ENCODE data around the gene DISC1.
"Not testable (repeated sequence)": the region's sequence is repeated elsewhere in the genome, so short reads cannot be mapped to it uniquely, and the experiment has no call there.

Gene DISC1

GRCh38 chr1:231964241-231964640, 337.7 kb downstream of the DISC1 start:
- Histone ChIP-seq H3K9ac (ENCODE audit: low read depth, low read length) (no peak overlapping the region), H3K9me3 (ENCODE audit: control insufficient read depth, insufficient read depth, low read length) (no peaks in the 10 kb centered on the region), H3K4me1 (ENCODE audit: control insufficient read depth, insufficient read depth, low read length) (no peaks in the 10 kb centered on the region), H3K27me3 (ENCODE audit: control insufficient read depth, insufficient read depth, low read length) (no peaks in the 10 kb centered on the region), H3K27ac (ENCODE audit: low read depth, low read length) (no peak overlapping the region), H3K36me3 (ENCODE audit: control insufficient read depth, insufficient read depth, low read length) (no peaks in the 10 kb centered on the region), H3K4me3 (ENCODE audit: low read depth, low read length) (no peak overlapping the region)

GRCh38 chr1:231964961-231965360, 338.4 kb downstream of the DISC1 start:
- Histone ChIP-seq H3K4me3 (ENCODE audit: low read depth, low read length) (no peak overlapping the region), H3K9ac (ENCODE audit: low read depth, low read length) (no peak overlapping the region), H3K9me3 (ENCODE audit: control insufficient read depth, insufficient read depth, low read length) (no peaks in the 10 kb centered on the region), H3K27ac (ENCODE audit: low read depth, low read length) (no peak overlapping the region), H3K36me3 (ENCODE audit: control insufficient read depth, insufficient read depth, low read length) (no peaks in the 10 kb centered on the region), H3K27me3 (ENCODE audit: control insufficient read depth, insufficient read depth, low read length) (no peaks in the 10 kb centered on the region), H3K4me1 (ENCODE audit: control insufficient read depth, insufficient read depth, low read length) (no peaks in the 10 kb centered on the region)

- no peaks in the 10 kb centered on the region for H3K9me3 ChIP-seq (ENCODE audit: control insufficient read depth, insufficient read depth, low read length)
These were observed 339.0 kb downstream of the DISC1 start for GRCh38 chr1:231965615-231966014.

GRCh38 chr1:231966983-231967382, 340.4 kb downstream of the DISC1 start:
- no peak overlapping the region for H3K9ac ChIP-seq (ENCODE audit: low read depth, low read length)
- H3K4me1 ChIP-seq (ENCODE audit: control insufficient read depth, insufficient read depth, low read length), result no peaks in the 10 kb centered on the region
- H3K9me3 ChIP-seq (ENCODE audit: control insufficient read depth, insufficient read depth, low read length), result no peaks in the 10 kb centered on the region
- H3K27me3 ChIP-seq (ENCODE audit: control insufficient read depth, insufficient read depth, low read length), result no peaks in the 10 kb centered on the region
- no peak overlapping the region for H3K27ac ChIP-seq (ENCODE audit: low read depth, low read length)
- no peak overlapping the region for H3K4me3 ChIP-seq (ENCODE audit: low read depth, low read length)
- H3K36me3 ChIP-seq (ENCODE audit: control insufficient read depth, insufficient read depth, low read length), result no peaks in the 10 kb centered on the region

More at GRCh38 chr1:231965615-231966014, 339.0 kb downstream of the DISC1 start:
- no peaks in the 10 kb centered on the region for H3K36me3 ChIP-seq (ENCODE audit: control insufficient read depth, insufficient read depth, low read length)
- H3K27ac ChIP-seq (ENCODE audit: low read depth, low read length), result no peak overlapping the region
- no peaks in the 10 kb centered on the region for H3K4me1 ChIP-seq (ENCODE audit: control insufficient read depth, insufficient read depth, low read length)
- no peak overlapping the region for H3K9ac ChIP-seq (ENCODE audit: low read depth, low read length)
- no peaks in the 10 kb centered on the region for H3K27me3 ChIP-seq (ENCODE audit: control insufficient read depth, insufficient read depth, low read length)
- no peak overlapping the region for H3K4me3 ChIP-seq (ENCODE audit: low read depth, low read length)

GRCh38 chr1:231969076-231969475, 342.5 kb downstream of the DISC1 start:
- H3K9ac ChIP-seq (ENCODE audit: low read depth, low read length), result no peak overlapping the region
- no peaks in the 10 kb centered on the region for H3K27me3 ChIP-seq (ENCODE audit: control insufficient read depth, insufficient read depth, low read length)
- H3K36me3 ChIP-seq (ENCODE audit: control insufficient read depth, insufficient read depth, low read length), result no peaks in the 10 kb centered on the region
- H3K9me3 ChIP-seq (ENCODE audit: control insufficient read depth, insufficient read depth, low read length), result no peaks in the 10 kb centered on the region
- H3K4me1 ChIP-seq (ENCODE audit: control insufficient read depth, insufficient read depth, low read length), result no peaks in the 10 kb centered on the region
- no peak overlapping the region for H3K4me3 ChIP-seq (ENCODE audit: low read depth, low read length)
- H3K27ac ChIP-seq (ENCODE audit: low read depth, low read length), result no peak overlapping the region

GRCh38 chr1:231969761-231970160, 343.2 kb downstream of the DISC1 start:
- H3K36me3 ChIP-seq (ENCODE audit: control insufficient read depth, insufficient read depth, low read length); H3K27me3 ChIP-seq (ENCODE audit: control insufficient read depth, insufficient read depth, low read length); H3K27ac ChIP-seq (ENCODE audit: low read depth, low read length); H3K4me3 ChIP-seq (ENCODE audit: low read depth, low read length); H3K9ac ChIP-seq (ENCODE audit: low read depth, low read length); H3K9me3 ChIP-seq (ENCODE audit: control insufficient read depth, insufficient read depth, low read length); H3K4me1 ChIP-seq (ENCODE audit: control insufficient read depth, insufficient read depth, low read length): not testable (repeated sequence)

- Histone ChIP-seq H3K27ac (ENCODE audit: low read depth, low read length) (no peak overlapping the region), H3K27me3 (ENCODE audit: control insufficient read depth, insufficient read depth, low read length) (no peaks in the 10 kb centered on the region), H3K4me3 (ENCODE audit: low read depth, low read length) (no peak overlapping the region), H3K4me1 (ENCODE audit: control insufficient read depth, insufficient read depth, low read length) (no peaks in the 10 kb centered on the region), H3K36me3 (ENCODE audit: control insufficient read depth, insufficient read depth, low read length) (no peaks in the 10 kb centered on the region), H3K9me3 (ENCODE audit: control insufficient read depth, insufficient read depth, low read length) (no peaks in the 10 kb centered on the region), H3K9ac (ENCODE audit: low read depth, low read length) (no peak overlapping the region)
These were observed 344.1 kb downstream of the DISC1 start for GRCh38 chr1:231970684-231971083.

GRCh38 chr1:231971397-231972110, 345.0 kb downstream of the DISC1 start:
- Histone ChIP-seq H3K36me3 (ENCODE audit: control insufficient read depth, insufficient read depth, low read length) (no peaks in the 10 kb centered on the region), H3K27ac (ENCODE audit: low read depth, low read length) (no peak overlapping the region), H3K9ac (ENCODE audit: low read depth, low read length) (no peak overlapping the region), H3K4me1 (ENCODE audit: control insufficient read depth, insufficient read depth, low read length) (no peaks in the 10 kb centered on the region), H3K27me3 (ENCODE audit: control insufficient read depth, insufficient read depth, low read length) (no peaks in the 10 kb centered on the region), H3K4me3 (ENCODE audit: low read depth, low read length) (no peak overlapping the region), H3K9me3 (ENCODE audit: control insufficient read depth, insufficient read depth, low read length) (no peaks in the 10 kb centered on the region)

GRCh38 chr1:231972111-231972445, 345.5 kb downstream of the DISC1 start:
- H3K4me3 ChIP-seq (ENCODE audit: low read depth, low read length), result no peak overlapping the region
- H3K27me3 ChIP-seq (ENCODE audit: control insufficient read depth, insufficient read depth, low read length), result no peaks in the 10 kb centered on the region
- H3K9ac ChIP-seq (ENCODE audit: low read depth, low read length), result no peak overlapping the region
- no peaks in the 10 kb centered on the region for H3K4me1 ChIP-seq (ENCODE audit: control insufficient read depth, insufficient read depth, low read length)
- no peaks in the 10 kb centered on the region for H3K9me3 ChIP-seq (ENCODE audit: control insufficient read depth, insufficient read depth, low read length)
- H3K36me3 ChIP-seq (ENCODE audit: control insufficient read depth, insufficient read depth, low read length), result no peaks in the 10 kb centered on the region
- H3K27ac ChIP-seq (ENCODE audit: low read depth, low read length), result no peak overlapping the region

GRCh38 chr1:231973830-231974229, 347.2 kb downstream of the DISC1 start:
- Histone ChIP-seq H3K9ac (ENCODE audit: low read depth, low read length) (no peak overlapping the region), H3K9me3 (ENCODE audit: control insufficient read depth, insufficient read depth, low read length) (no peaks in the 10 kb centered on the region), H3K27ac (ENCODE audit: low read depth, low read length) (no peak overlapping the region), H3K27me3 (ENCODE audit: control insufficient read depth, insufficient read depth, low read length) (no peaks in the 10 kb centered on the region), H3K36me3 (ENCODE audit: control insufficient read depth, insufficient read depth, low read length) (no peaks in the 10 kb centered on the region), H3K4me3 (ENCODE audit: low read depth, low read length) (no peak overlapping the region), H3K4me1 (ENCODE audit: control insufficient read depth, insufficient read depth, low read length) (no peaks in the 10 kb centered on the region)

GRCh38 chr1:231976231-231976630, 349.6 kb downstream of the DISC1 start:
- Histone ChIP-seq H3K27ac (ENCODE audit: low read depth, low read length) (no peak overlapping the region), H3K36me3 (ENCODE audit: control insufficient read depth, insufficient read depth, low read length) (no peaks in the 10 kb centered on the region), H3K9me3 (ENCODE audit: control insufficient read depth, insufficient read depth, low read length) (no peaks in the 10 kb centered on the region), H3K4me1 (ENCODE audit: control insufficient read depth, insufficient read depth, low read length) (no peaks in the 10 kb centered on the region), H3K9ac (ENCODE audit: low read depth, low read length) (no peak overlapping the region), H3K27me3 (ENCODE audit: control insufficient read depth, insufficient read depth, low read length) (no peaks in the 10 kb centered on the region), H3K4me3 (ENCODE audit: low read depth, low read length) (no peak overlapping the region)
